Measurements from ENCODE around the gene GORAB.

GORAB gene

GRCh38 chr1:170601866-170602265 is 69.9 kb downstream of the GORAB start:
- no peak overlapping the region for H2BK12ac ChIP-seq (ENCODE audit: low read length in 2 of 2)
- no peak overlapping the region for H3K4me2 ChIP-seq (ENCODE audit: low read length, poor library complexity, severe bottlenecking)
- H3K9ac ChIP-seq (ENCODE audit: low read length): no peak overlapping the region
- H3K79me1 ChIP-seq (replicated peaks; ENCODE audit: low read length, poor library complexity, severe bottlenecking): no peaks in the 10 kb centered on the region
- no peak overlapping the region for H3K27ac ChIP-seq (ENCODE audit: low read length, poor library complexity, severe bottlenecking)
- DNase-seq: no peak
- no peak overlapping the region for H2AK5ac ChIP-seq (ENCODE audit: low read length, severe bottlenecking)
- H2BK120ac ChIP-seq (ENCODE audit: low read depth, low read length): no peak overlapping the region
- no peak overlapping the region for H4K91ac ChIP-seq (ENCODE audit: low read length)
- H3K9me3 ChIP-seq (ENCODE audit: control insufficient read depth, low read length): peaks cover 20% of the 10 kb centered on the region
- no peak overlapping the region for H3K18ac ChIP-seq (ENCODE audit: low read depth in 1 of 2, low read length in 2 of 2)
- no peaks in the 10 kb centered on the region for H3K4me1 ChIP-seq (ENCODE audit: control insufficient read depth, insufficient read depth, low read depth, low read length)
- H2BK5ac ChIP-seq (ENCODE audit: low read depth, low read length, poor library complexity, severe bottlenecking): no peak overlapping the region
- no peak overlapping the region for H3K23ac ChIP-seq (ENCODE audit: low read length in 2 of 2)
- no peak overlapping the region for H2AFZ ChIP-seq (ENCODE audit: low read depth, low read length)
- no CpG with 5 or more reads among the region's 1 CpG for WGBS
- H4K8ac ChIP-seq (ENCODE audit: low read length): no peak overlapping the region
- H3K4ac ChIP-seq (ENCODE audit: low read depth in 1 of 2, low read length in 2 of 2): no peak overlapping the region
- H2BK15ac ChIP-seq (ENCODE audit: low read depth, poor library complexity, severe bottlenecking): no peak overlapping the region
- H3K4me3 ChIP-seq (ENCODE audit: insufficient read depth in 1 of 2, low read depth in 1 of 2, low read length in 2 of 2): no peak overlapping the region
- H3K14ac ChIP-seq (ENCODE audit: low read length in 2 of 2): no peak overlapping the region
- no peaks in the 10 kb centered on the region for H3K27me3 ChIP-seq (ENCODE audit: control insufficient read depth in 1 of 2, insufficient read depth in 1 of 2, low read length in 2 of 2)
- H3K36me3 ChIP-seq (ENCODE audit: control insufficient read depth in 1 of 2, insufficient read depth in 2 of 2, low read depth in 1 of 2, low read length in 2 of 2): no peaks in the 10 kb centered on the region
